HG03135 (cell line): ENCODE results near the gene FNTB.
"Not testable (repeated sequence)": the region's sequence is repeated elsewhere in the genome, so short reads cannot be mapped to it uniquely, and the experiment has no call there.

ENCODE experiments used
- ATAC-seq: cut with Tn5 transposase; IDR thresholded peaks from one replicate; pipeline ENCODE4 v1.9.1; 2021; ENCODE audit warnings: mild to moderate bottlenecking, moderate library complexity; ENCODE audit not compliant: unreplicated experiment

Gene FNTB

GRCh38 chr14:65011538-65011937 is 24.8 kb downstream of the FNTB start:
- ATAC-seq = no peak

DNA sequence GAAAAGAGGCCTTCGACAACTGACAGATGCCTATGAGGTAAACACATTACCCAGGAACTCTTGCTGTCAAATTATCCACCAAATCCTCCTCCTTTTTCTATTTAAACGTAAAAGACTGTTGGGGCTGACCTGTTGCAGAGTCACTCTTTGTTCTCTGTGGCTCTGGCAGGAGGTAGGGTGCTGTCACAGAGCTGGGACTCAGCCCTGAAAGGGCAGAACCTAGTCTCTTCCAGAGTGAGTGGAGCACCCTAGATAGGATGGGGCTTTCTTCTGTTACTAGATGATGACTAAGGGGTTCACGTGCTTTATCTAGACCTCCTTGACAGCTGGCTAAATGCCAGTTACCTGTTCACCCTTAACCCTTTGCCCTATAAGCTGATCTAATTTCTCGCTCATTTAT is 25.7 kb downstream of the FNTB start:
- ATAC-seq = no peak

DNA sequence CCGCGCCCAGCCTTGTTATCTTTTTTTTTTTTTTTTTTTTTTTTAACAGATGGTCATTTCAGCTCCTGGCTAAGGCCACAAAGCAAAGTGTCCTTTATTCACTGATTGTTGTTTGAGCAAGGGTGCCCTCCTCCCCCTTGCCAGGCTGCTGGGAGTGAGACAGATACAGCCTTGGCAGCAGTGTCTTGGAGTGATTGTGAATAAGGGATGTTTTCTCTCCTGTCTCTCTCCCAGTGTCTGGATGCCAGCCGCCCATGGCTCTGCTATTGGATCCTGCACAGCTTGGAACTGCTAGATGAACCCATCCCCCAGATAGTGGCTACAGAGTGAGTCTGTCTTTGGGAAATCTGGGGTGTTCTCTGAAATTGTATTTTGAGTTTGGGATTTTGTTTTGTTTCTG is 28.7 kb downstream of the FNTB start:
- ATAC-seq = no peak

DNA sequence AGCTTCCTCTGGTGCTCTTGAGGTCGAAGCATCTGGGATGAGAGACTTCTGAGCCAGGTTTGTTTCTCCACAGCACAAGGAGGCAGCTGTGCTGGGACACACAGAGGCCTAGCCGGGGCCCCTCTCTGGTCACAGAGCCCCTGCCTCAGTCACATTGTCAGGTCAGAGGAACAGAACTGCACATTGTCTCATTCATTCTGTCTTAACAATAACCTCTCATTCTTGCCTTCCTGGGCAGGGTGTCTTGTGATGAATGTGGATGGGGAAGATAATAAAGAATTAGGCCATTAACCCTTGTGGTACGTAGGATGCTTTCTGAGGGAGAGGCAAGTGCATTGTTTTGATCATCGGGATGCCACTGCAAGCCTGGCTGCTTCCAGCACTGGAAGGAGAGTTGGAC is 29.8 kb downstream of the FNTB start:
- no peak for ATAC-seq

GRCh38 chr14:65019944-65020566 is 33.4 kb downstream of the FNTB start:
- ATAC-seq = no peak

GRCh38 chr14:65024957-65025356 is 38.3 kb downstream of the FNTB start:
- no peak for ATAC-seq

DNA sequence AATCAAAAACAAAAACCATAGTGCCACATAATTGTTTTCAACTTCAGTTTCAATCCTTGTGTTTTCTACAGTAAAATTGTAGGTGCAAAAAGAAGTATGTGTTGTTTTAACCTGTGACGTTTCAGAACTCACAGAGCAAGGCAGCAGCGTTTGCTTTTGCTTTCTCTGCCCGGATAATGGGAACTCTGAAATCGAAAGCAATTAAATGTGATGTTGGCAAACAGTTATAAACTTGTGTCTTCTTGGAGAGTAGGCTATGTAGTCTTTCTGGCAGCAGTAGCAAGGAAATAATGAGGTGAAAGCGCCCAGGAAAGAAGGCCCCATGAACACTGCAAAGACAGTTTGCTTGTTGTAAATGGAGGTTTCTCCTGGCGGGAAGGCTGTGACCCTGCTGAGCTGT is 39.1 kb downstream of the FNTB start:
- no peak for ATAC-seq

- no peak for ATAC-seq
These were observed 39.8 kb downstream of the FNTB start for GRCh38 chr14:65026526-65026925.

GRCh38 chr14:65027127-65027799 is 40.6 kb downstream of the FNTB start:
- ATAC-seq = no peak

DNA sequence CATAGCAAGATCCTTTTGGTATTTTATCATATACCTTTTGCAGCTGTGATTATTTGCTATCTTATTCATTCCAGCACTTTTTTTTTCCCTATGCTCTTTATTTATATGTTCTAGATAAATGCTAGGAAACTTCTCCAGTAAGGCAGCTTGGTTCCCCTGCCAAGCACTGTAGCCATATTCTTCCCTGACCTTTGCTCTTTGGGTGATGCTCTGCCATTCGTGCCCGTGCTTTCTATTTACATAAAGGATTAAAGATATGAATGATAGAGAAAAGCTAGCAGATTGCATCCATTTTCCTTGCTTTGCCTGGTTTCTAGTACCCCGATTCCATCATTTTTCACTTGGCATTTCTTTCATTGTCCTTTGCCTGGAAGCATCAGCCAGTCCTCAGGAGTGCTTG is 42.2 kb downstream of the FNTB start:
- ATAC-seq = no peak

DNA sequence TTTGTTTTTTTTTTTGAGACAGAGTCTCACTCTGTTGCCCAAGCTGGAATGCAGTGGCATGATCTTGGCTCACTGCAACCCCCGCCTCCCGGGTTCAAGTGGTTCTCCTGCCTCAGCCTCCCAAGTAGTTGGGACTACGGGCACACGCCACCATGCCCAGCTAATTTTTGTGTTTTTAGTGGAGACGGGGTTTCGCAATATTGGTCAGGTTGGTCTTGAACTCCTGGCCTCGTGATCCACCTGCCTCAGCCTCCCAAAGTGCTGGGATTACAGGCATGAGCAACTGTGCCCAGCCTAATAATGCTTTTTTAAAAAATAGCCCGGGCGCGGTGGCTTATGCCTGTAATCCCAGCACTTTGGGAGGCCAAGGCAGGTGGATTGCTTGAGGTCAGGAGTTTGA is 44.6 kb downstream of the FNTB start:
- ATAC-seq = not testable (repeated sequence)

DNA sequence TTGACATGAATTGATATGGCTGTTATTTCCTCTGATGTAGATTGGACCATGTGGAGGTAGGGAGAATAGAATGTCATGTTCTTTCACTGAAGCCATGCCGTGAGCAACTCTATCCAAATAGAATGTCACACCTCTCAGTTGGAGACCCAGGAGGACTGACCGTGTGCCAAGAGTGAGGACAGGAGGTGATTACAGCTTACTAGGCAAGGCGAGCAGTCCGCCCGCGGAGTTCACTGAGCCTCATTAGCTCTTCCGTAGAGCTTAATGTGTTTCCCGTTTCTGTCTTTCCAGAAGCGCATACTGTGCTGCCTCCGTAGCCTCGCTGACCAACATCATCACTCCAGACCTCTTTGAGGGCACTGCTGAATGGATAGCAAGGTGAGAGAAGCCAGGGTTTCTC is 45.6 kb downstream of the FNTB start:
- no peak for ATAC-seq

DNA sequence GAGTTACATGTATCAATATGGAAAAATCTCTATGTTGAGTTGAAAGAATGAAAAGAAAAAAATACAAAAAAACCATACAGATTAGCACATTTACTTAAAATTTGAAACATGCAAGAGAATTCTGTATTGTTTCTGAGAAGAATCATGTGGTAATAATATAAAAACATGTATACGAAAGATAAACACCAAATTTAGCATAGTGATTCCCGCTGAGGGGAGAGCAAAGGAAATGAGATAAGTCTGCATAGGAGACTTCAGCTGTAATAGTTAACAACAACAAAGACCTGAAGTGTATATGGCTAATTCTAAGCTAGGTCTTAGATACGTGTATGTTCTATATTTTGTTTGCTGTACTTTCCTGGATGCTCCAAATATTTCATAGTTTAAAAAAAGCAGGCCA is 46.5 kb downstream of the FNTB start:
- no peak for ATAC-seq

- ATAC-seq = no peak
These were observed 47.3 kb downstream of the FNTB start for GRCh38 chr14:65034021-65034420.

- no peak for ATAC-seq
These were observed 48.4 kb downstream of the FNTB start for GRCh38 chr14:65035049-65035448.

- no peak for ATAC-seq
These were observed 52.3 kb downstream of the FNTB start for GRCh38 chr14:65038966-65039365.

DNA sequence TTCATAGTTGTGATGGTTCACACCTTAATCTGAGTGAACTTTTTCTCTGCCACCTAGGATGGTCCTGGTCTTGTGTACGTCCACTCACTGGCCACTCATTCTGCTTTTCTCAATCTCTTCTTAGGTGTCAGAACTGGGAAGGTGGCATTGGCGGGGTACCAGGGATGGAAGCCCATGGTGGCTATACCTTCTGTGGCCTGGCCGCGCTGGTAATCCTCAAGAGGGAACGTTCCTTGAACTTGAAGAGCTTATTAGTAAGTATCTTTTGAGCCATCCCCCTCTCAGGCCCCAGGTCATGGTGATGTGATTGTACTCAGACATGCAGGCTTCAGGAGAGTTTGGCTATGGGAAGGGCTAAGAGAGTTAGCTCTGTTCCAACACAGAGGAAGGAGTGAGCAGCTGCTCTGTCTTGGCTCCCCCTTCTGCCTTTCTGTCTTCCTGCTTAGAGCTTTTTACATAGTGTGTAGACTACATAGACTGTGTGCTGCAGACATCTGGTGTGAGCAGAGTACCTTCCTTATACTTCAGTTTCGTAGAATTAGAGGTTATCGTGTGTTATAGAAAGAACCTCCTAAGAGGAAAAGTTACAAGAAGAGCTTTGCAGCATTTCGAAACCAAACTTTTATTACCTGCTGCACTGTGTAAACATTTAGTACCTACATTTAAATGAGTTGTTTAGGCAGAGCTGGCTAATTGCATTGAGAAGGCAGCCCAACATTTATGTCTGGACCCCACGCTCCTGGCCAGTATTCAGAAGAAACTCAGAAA is 54.2 kb downstream of the FNTB start:
- no peak for ATAC-seq

DNA sequence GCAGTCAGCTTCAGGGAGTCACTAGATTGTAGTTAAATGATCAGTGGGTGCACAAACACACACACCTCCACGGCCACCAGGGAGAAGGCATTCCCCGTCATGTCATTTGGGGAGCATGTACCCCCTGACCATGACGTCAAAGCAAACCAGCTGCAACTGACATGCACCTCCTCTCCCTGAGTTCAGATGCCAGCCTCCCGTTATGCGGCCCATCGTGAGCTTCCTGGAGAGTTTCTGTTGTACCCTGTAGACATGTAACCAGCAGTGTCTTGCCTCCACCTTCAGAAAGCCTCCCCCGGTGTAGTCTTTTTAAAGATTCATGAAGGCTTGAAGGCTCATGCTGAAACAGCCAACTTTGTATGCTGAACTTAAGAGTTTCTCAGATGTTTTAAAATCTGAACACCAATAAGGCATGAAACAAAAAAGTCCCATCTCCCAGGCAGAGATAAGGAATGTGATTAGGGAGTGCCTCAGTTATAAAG is 54.8 kb downstream of the FNTB start:
- no peak for ATAC-seq

DNA sequence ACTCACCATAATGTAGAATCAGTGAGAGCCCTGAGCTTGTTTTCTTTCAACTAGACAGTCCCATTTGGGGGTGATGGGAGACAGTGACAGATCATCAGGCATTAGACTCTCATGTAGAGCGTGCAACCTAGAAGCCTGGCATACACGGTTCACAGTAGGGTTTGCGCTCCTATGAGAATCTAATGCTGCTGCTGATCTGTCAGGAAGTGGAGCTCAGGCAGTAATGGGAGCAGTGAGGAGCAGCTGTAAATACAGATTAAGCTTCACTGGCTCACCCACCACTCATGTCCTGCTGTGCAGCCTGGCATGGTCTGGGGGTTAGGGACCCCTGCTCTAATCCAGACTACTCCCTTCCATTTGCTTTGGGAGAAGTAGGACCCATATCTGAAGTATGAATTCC is 55.6 kb downstream of the FNTB start:
- peak; percentile 21 for ATAC-seq

DNA sequence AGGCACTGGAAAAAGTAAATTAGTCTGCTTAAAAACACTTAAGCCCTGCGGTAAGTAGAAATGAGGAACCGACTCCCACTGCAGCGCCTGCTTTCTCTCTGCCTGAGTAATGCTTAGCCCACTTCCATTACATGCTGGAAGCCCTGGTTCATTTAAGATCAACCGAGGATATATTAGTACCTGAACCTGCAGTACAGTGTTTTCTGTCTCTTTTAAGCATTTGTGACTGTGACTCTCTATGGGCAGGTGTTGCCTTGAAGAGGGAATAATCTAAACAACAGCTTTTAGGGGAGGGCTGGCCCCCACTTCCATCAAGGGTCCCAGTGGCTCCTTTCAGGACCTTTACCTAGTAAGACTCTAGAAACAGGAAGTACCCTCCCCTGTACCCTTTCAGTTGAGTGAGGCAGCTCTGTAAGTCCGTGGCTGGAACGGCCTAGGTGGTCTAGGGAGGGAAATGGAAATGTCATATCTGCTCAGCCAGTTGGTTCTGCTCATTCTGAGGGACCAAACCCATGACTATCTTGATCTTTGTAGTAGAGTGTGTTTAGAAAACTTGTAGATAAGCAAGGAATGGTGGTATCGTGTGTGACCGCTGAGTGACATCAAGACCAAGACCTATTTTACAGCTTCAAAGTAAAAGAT is 56.2 kb downstream of the FNTB start:
- peak; percentile 87 for ATAC-seq

GRCh38 chr14:65043893-65044595 is 57.3 kb downstream of the FNTB start:
- no peak for ATAC-seq
